GM18519 (cell line): Measurements from ENCODE around the gene CFAP92.
A peak's percentile ranks its signal among the peaks of the same experiment; 100 is the strongest.

Experiments used
- ATAC-seq: cut with Tn5 transposase; IDR thresholded peaks from one replicate; pipeline ENCODE4 v1.9.1; 2021; ENCODE audit warnings: mild to moderate bottlenecking, moderate library complexity; ENCODE audit not compliant: unreplicated experiment, low FRiP score

Gene CFAP92

GRCh38 chr3:128993461-128994172 lies at the start of gene CFAP92:
Gene CFAP92 (minus strand): TSS chr3:128994076. CDS start chr3:128993304, 772 bp downstream.
- peak; percentile 62 for ATAC-seq

- no peak for ATAC-seq
Measured at GRCh38 chr3:129040579-129041300, 46.9 kb upstream of the CFAP92 start.

GRCh38 chr3:129040039-129040336 lies 46.1 kb upstream of the CFAP92 start:
- no peak for ATAC-seq

- no peak for ATAC-seq
Measured at GRCh38 chr3:129039271-129040038, 45.6 kb upstream of the CFAP92 start.

GRCh38 chr3:129038121-129038855 lies 44.4 kb upstream of the CFAP92 start:
- ATAC-seq = no peak

- ATAC-seq = no peak
Measured at GRCh38 chr3:129037093-129037419, 43.2 kb upstream of the CFAP92 start.

GRCh38 chr3:129036222-129037092 lies 42.6 kb upstream of the CFAP92 start:
- ATAC-seq = no peak

GRCh38 chr3:129035360-129036221 lies 41.7 kb upstream of the CFAP92 start:
- ATAC-seq = no peak

GRCh38 chr3:129034642-129035041 lies 40.8 kb upstream of the CFAP92 start:
- no peak for ATAC-seq

GRCh38 chr3:129033633-129034321 lies 39.9 kb upstream of the CFAP92 start:
- ATAC-seq = no peak

GRCh38 chr3:129033151-129033550 lies 39.3 kb upstream of the CFAP92 start:
- no peak for ATAC-seq

- no peak for ATAC-seq
Measured at GRCh38 chr3:129032716-129033115, 38.8 kb upstream of the CFAP92 start.

GRCh38 chr3:129031476-129032215 lies 37.8 kb upstream of the CFAP92 start:
- no peak for ATAC-seq

GRCh38 chr3:129030611-129031010 lies 36.7 kb upstream of the CFAP92 start:
- ATAC-seq = no peak

- ATAC-seq = no peak
Measured at GRCh38 chr3:129028866-129029265, 35.0 kb upstream of the CFAP92 start.

GRCh38 chr3:129027544-129027880 lies 33.6 kb upstream of the CFAP92 start:
- no peak for ATAC-seq

- peak; percentile 98 for ATAC-seq
Measured at GRCh38 chr3:129026728-129027543, 33.1 kb upstream of the CFAP92 start.
